ENCODE data around the gene TMEM40.

GRCh38 chr3:12750658-12751071 is 8.4 kb downstream of the TMEM40 start:
- TF ChIP-seq POLR2A (IDR thresholded peaks at IDR 0.05; ENCODE audit: low read depth, low read length) (no peak), SPI1 (IDR thresholded peaks at IDR 0.05; ENCODE audit: low read depth, low read length) (no peak), TAF1 (IDR thresholded peaks at IDR 0.05; ENCODE audit: low read depth, low read length) (no peak)
